Measurements from ENCODE around the gene OVAAL. TPM values are rescaled to one million over a fixed set of nuclear protein-coding genes. Genes with fewer than 3 reads are reported as not detected.

Gene OVAAL
- total and polyA plus RNA-seq, 2 donors (not counting 1 experiment from before 2014, with no cell fraction given): not detected

DNA sequence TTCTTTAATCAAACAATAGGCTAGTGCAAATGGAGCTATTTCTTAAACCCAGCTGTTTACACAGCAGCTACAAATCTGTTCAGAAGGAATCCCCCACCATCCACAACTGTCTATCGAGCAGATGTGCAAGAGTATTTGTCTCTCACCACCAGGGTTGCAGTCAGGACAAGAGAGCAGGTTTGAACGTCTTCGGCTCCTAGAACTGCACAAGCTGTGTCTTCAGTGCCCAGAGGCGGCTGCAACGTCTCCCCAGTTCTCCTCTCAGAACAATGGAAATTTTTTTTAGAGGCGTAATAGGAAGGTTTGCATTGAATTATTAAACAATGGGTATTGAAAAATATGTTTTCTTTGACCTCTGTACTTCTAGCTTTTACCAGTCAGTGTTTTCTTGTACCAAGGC lies 7.3 kb downstream of the OVAAL start:
- ATAC-seq (ENCODE audit: low read depth) (no peak), DNase-seq (no peak)
- Histone ChIP-seq H3K9me3 (ENCODE audit: control extremely low read depth in 1 of 3, control insufficient read depth in 2 of 3, insufficient read depth in 1 of 3, low read length in 2 of 3) (no peaks in the 10 kb centered on the region), H3K4me2 (replicated peaks; ENCODE audit: low read depth, low read length, poor library complexity, severe bottlenecking) (no peak overlapping the region), H3K4me1 (ENCODE audit: control insufficient read depth in 2 of 2, insufficient read depth in 2 of 2, low read length in 2 of 2) (no peaks in the 10 kb centered on the region), H3K79me2 (ENCODE audit: control insufficient read depth, insufficient read depth, low read length) (no peaks in the 10 kb centered on the region), H4K20me1 (ENCODE audit: control insufficient read depth, insufficient read depth, low read length, poor library complexity, severe bottlenecking) (no peaks in the 10 kb centered on the region), H3K27ac (ENCODE audit: low read length in 2 of 2) (no peak overlapping the region), H3K9ac (ENCODE audit: low read length) (no peak overlapping the region), H3K27me3 (replicated peaks in 1 of 4; ENCODE audit: control extremely low read depth in 1 of 4, control insufficient read depth in 3 of 4, insufficient read depth in 4 of 4, low read length in 3 of 4) (peaks cover 0 to 3% (median 0%) of the 10 kb centered on the region in 4 experiments), H2AFZ (ENCODE audit: insufficient read depth, low read depth, low read length, poor library complexity, severe bottlenecking) (no peak overlapping the region), H3K4me3 (ENCODE audit: control extremely low read depth in 1 of 5, extremely low read depth in 1 of 5, insufficient read depth in 1 of 5, low read depth in 2 of 5, low read length in 4 of 5) (no peak overlapping the region), H3K36me3 (replicated peaks in 1 of 2; ENCODE audit: control extremely low read depth in 1 of 2, control insufficient read depth in 1 of 2, extremely low read depth in 1 of 2, insufficient read depth in 2 of 2, low read length in 1 of 2) (no peaks in the 10 kb centered on the region)
- ChIA-PET CTCF (no interaction called here), POLR2A (no interaction called here)
- no peak overlapping the region for H3K27ac Mint-ChIP-seq
- WGBS (ENCODE audit: insufficient coverage): 93% methylated on average over 3 of the region's 6 CpGs
- H3K4me1 Mint-ChIP-seq: no peaks in the 10 kb centered on the region
- H3K27me3 Mint-ChIP-seq: peaks cover 30% of the 10 kb centered on the region
- no peak overlapping the region for H3K4me3 Mint-ChIP-seq
- TF ChIP-seq, protein P1, sequence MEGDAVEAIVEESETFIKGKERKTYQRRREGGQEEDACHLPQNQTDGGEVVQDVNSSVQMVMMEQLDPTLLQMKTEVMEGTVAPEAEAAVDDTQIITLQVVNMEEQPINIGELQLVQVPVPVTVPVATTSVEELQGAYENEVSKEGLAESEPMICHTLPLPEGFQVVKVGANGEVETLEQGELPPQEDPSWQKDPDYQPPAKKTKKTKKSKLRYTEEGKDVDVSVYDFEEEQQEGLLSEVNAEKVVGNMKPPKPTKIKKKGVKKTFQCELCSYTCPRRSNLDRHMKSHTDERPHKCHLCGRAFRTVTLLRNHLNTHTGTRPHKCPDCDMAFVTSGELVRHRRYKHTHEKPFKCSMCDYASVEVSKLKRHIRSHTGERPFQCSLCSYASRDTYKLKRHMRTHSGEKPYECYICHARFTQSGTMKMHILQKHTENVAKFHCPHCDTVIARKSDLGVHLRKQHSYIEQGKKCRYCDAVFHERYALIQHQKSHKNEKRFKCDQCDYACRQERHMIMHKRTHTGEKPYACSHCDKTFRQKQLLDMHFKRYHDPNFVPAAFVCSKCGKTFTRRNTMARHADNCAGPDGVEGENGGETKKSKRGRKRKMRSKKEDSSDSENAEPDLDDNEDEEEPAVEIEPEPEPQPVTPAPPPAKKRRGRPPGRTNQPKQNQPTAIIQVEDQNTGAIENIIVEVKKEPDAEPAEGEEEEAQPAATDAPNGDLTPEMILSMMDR (IDR thresholded peaks at IDR 0.05): no peak
- TF ChIP-seq EZH2 (IDR thresholded peaks at IDR 0.05; ENCODE audit: borderline replicate concordance, insufficient read depth, low read depth, low read length, poor library complexity, severe bottlenecking): no peak
- no peaks in the 10 kb centered on the region for H3K9me3 Mint-ChIP-seq (ENCODE audit: insufficient read depth)
- intact Hi-C loops (cut with micrococcal nuclease): no loop called here

DNA sequence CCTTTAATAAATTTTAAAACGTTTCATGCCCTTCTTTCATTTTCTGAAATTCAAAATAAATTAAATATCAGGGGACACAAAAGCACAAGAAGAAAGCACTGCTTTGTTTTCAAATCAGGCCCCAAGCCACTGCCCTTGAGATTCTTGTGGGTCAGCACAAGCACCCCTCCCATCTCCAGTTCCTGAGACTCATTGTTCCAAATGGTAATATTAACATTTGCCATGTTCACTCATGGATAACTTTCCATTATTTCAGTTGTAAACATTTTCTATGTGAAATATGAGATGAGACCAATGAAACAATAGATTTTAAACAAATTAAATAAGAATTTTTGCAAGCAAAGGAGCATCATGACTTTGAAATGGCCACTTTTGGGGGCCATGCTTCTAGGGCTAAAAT lies 7.7 kb downstream of the OVAAL start:
- H4K20me1 ChIP-seq (ENCODE audit: control insufficient read depth, insufficient read depth, low read length, poor library complexity, severe bottlenecking): no peaks in the 10 kb centered on the region
- no peak overlapping the region for H3K9ac ChIP-seq (ENCODE audit: low read length)
- no peak overlapping the region for H3K4me2 ChIP-seq (replicated peaks; ENCODE audit: low read depth, low read length, poor library complexity, severe bottlenecking)
- ChIA-PET POLR2A (no interaction called here), CTCF (no interaction called here)
- DNase-seq (no peak), ATAC-seq (ENCODE audit: low read depth) (no peak)
- no peaks in the 10 kb centered on the region for H3K4me1 Mint-ChIP-seq
- H3K36me3 ChIP-seq (replicated peaks in 1 of 2; ENCODE audit: control extremely low read depth in 1 of 2, control insufficient read depth in 1 of 2, extremely low read depth in 1 of 2, insufficient read depth in 2 of 2, low read length in 1 of 2): no peaks in the 10 kb centered on the region
- H3K4me1 ChIP-seq (ENCODE audit: control insufficient read depth in 2 of 2, insufficient read depth in 2 of 2, low read length in 2 of 2): no peaks in the 10 kb centered on the region
- H3K79me2 ChIP-seq (ENCODE audit: control insufficient read depth, insufficient read depth, low read length): no peaks in the 10 kb centered on the region
- WGBS (ENCODE audit: insufficient coverage): no CpG with 5 or more reads among the region's 1 CpG
- no peak overlapping the region for H3K27ac ChIP-seq (ENCODE audit: low read length in 2 of 2)
- TF ChIP-seq EZH2 (IDR thresholded peaks at IDR 0.05; ENCODE audit: borderline replicate concordance, insufficient read depth, low read depth, low read length, poor library complexity, severe bottlenecking): no peak
- TF ChIP-seq, protein P1 (IDR thresholded peaks at IDR 0.05): no peak
- intact Hi-C loops (cut with micrococcal nuclease): no loop called here
- peaks cover 0 to 3% (median 0%) of the 10 kb centered on the region in 4 experiments for H3K27me3 ChIP-seq (replicated peaks in 1 of 4; ENCODE audit: control extremely low read depth in 1 of 4, control insufficient read depth in 3 of 4, insufficient read depth in 4 of 4, low read length in 3 of 4)
- H3K9me3 Mint-ChIP-seq (ENCODE audit: insufficient read depth): no peaks in the 10 kb centered on the region
- no peak overlapping the region for H3K4me3 ChIP-seq (ENCODE audit: control extremely low read depth in 1 of 5, extremely low read depth in 1 of 5, insufficient read depth in 1 of 5, low read depth in 2 of 5, low read length in 4 of 5)
- peaks cover 28% of the 10 kb centered on the region for H3K27me3 Mint-ChIP-seq
- H3K9me3 ChIP-seq (ENCODE audit: control extremely low read depth in 1 of 3, control insufficient read depth in 2 of 3, insufficient read depth in 1 of 3, low read length in 2 of 3): no peaks in the 10 kb centered on the region
- H3K4me3 Mint-ChIP-seq: no peak overlapping the region
- H3K27ac Mint-ChIP-seq: no peak overlapping the region
- no peak overlapping the region for H2AFZ ChIP-seq (ENCODE audit: insufficient read depth, low read depth, low read length, poor library complexity, severe bottlenecking)
